Stimulated activated naive CD8-positive, alpha-beta T cell treated with anti-CD3 and anti-CD28 coated beads, Interleukin-15, amount 100 ng/mL, for 72 hours (primary cell): ENCODE measurements around the gene PRC1.
A peak's percentile ranks its signal among the peaks of the same experiment; 100 is the strongest.

Experiments
- ATAC-seq: fragments of 150-1000 bp; cut with Tn5 transposase; 2 replicates; pipeline ENCODE4 v1.10.0; 2021; ENCODE audit warnings: mild to moderate bottlenecking, moderate library complexity
- DNase-seq, 2 donors: peaks; one replicate each; pipeline ENCODE4 v3.0.0; 2021 to 2022
- H3K27ac Mint-ChIP-seq, 2 donors: one replicate each; pipeline ENCODE4 v1.8.0; 2022; ENCODE audit warnings: mild to moderate bottlenecking in 2 of 2, mixed read lengths in 2 of 2, moderate library complexity in 2 of 2
- H3K27me3 Mint-ChIP-seq: one replicate; pipeline ENCODE4 v1.8.0; 2022; ENCODE audit warnings: mixed read lengths
- H3K4me1 Mint-ChIP-seq: one replicate; pipeline ENCODE4 v1.8.0; 2022; ENCODE audit warnings: mild to moderate bottlenecking, mixed read lengths
- H3K4me3 Mint-ChIP-seq, 2 donors: one replicate each; pipeline ENCODE4 v1.8.0; 2022; ENCODE audit warnings: mild to moderate bottlenecking in 2 of 2, mixed read lengths in 2 of 2, moderate library complexity in 1 of 2
- H3K9me3 Mint-ChIP-seq, 2 donors: one replicate each; pipeline ENCODE4 v1.8.0; 2022; ENCODE audit warnings: mixed read lengths in 2 of 2

The PRC1 gene

GRCh38 chr15:91007266-91007665 lies 12.9 kb upstream of the PRC1 start:
- no peaks in the 10 kb centered on the region for H3K27me3 Mint-ChIP-seq
- H3K4me1 Mint-ChIP-seq = no peaks in the 10 kb centered on the region
- DNase-seq (no peak), ATAC-seq (no peak)
- H3K4me3 Mint-ChIP-seq = no peak overlapping the region
- H3K9me3 Mint-ChIP-seq = no peaks in the 10 kb centered on the region
- no peak overlapping the region for H3K27ac Mint-ChIP-seq

- Mint-ChIP-seq H3K27me3 (no peaks in the 10 kb centered on the region), H3K4me1 (no peaks in the 10 kb centered on the region), H3K27ac (no peak overlapping the region), H3K9me3 (no peaks in the 10 kb centered on the region), H3K4me3 (no peak overlapping the region)
- no peak for ATAC-seq
- DNase-seq = no peak
Measured at GRCh38 chr15:91001209-91001608, 6.9 kb upstream of the PRC1 start.

- Mint-ChIP-seq H3K4me3 (no peak overlapping the region), H3K27me3 (no peaks in the 10 kb centered on the region), H3K9me3 (no peaks in the 10 kb centered on the region), H3K4me1 (peaks cover 13% of the 10 kb centered on the region), H3K27ac (no peak overlapping the region)
- ATAC-seq (no peak), DNase-seq (no peak)
Measured at GRCh38 chr15:90998737-90999136, 4.4 kb upstream of the PRC1 start.

- Mint-ChIP-seq H3K9me3 (no peaks in the 10 kb centered on the region), H3K4me1 (peaks cover 28% of the 10 kb centered on the region), H3K27me3 (no peaks in the 10 kb centered on the region), H3K27ac (peak overlapping the region; percentile 100), H3K4me3 (peak overlapping the region; percentile 99 to 100)
- DNase-seq = no peak
- ATAC-seq = peak; percentile 50
Measured at GRCh38 chr15:90994059-90994416, 297 bp downstream of the PRC1 start.

- H3K27ac Mint-ChIP-seq = no peak overlapping the region
- peak overlapping the region in 1 of 2 donors; percentile 18 for H3K4me3 Mint-ChIP-seq
- H3K4me1 Mint-ChIP-seq = peaks cover 36% of the 10 kb centered on the region
- no peak for DNase-seq
- ATAC-seq = no peak
- no peaks in the 10 kb centered on the region for H3K27me3 Mint-ChIP-seq
- H3K9me3 Mint-ChIP-seq = no peaks in the 10 kb centered on the region
Measured at GRCh38 chr15:90991587-90992285, 2.6 kb downstream of the PRC1 start.

- Mint-ChIP-seq H3K9me3 (no peaks in the 10 kb centered on the region), H3K4me3 (no peak overlapping the region), H3K4me1 (peaks cover 32% of the 10 kb centered on the region), H3K27me3 (no peaks in the 10 kb centered on the region), H3K27ac (no peak overlapping the region)
- DNase-seq (no peak), ATAC-seq (no peak)
Measured at GRCh38 chr15:90990446-90990845, 3.9 kb downstream of the PRC1 start.

- Mint-ChIP-seq H3K4me1 (peaks cover 25% of the 10 kb centered on the region), H3K27me3 (no peaks in the 10 kb centered on the region), H3K4me3 (no peak overlapping the region), H3K27ac (no peak overlapping the region), H3K9me3 (no peaks in the 10 kb centered on the region)
- DNase-seq = no peak
- no peak for ATAC-seq
Measured at GRCh38 chr15:90989040-90989768, 5.1 kb downstream of the PRC1 start.

GRCh38 chr15:90988296-90988695 lies 6.0 kb downstream of the PRC1 start:
- peak overlapping the region in 1 of 2 donors; percentile 0 for H3K4me3 Mint-ChIP-seq
- H3K27ac Mint-ChIP-seq = peak overlapping the region in 1 of 2 donors; percentile 75
- ATAC-seq (no peak), DNase-seq (no peak)
- peaks cover 23% of the 10 kb centered on the region for H3K4me1 Mint-ChIP-seq
- H3K9me3 Mint-ChIP-seq = no peaks in the 10 kb centered on the region
- H3K27me3 Mint-ChIP-seq = no peaks in the 10 kb centered on the region

- no peak for DNase-seq
- Mint-ChIP-seq H3K4me1 (peaks cover 21% of the 10 kb centered on the region), H3K27ac (no peak overlapping the region), H3K9me3 (no peaks in the 10 kb centered on the region), H3K4me3 (no peak overlapping the region), H3K27me3 (no peaks in the 10 kb centered on the region)
- ATAC-seq = no peak
Measured at GRCh38 chr15:90987561-90988141, 6.7 kb downstream of the PRC1 start.

- no peaks in the 10 kb centered on the region for H3K27me3 Mint-ChIP-seq
- H3K9me3 Mint-ChIP-seq = no peaks in the 10 kb centered on the region
- H3K4me1 Mint-ChIP-seq = peaks cover 14% of the 10 kb centered on the region
- ATAC-seq = no peak
- DNase-seq = no peak
- H3K4me3 Mint-ChIP-seq = no peak overlapping the region
- H3K27ac Mint-ChIP-seq = no peak overlapping the region
Measured at GRCh38 chr15:90986790-90987507, 7.4 kb downstream of the PRC1 start.

- Mint-ChIP-seq H3K27me3 (no peaks in the 10 kb centered on the region), H3K27ac (peak overlapping the region in 1 of 2 donors; percentile 14), H3K4me1 (peaks cover 5% of the 10 kb centered on the region), H3K9me3 (no peaks in the 10 kb centered on the region), H3K4me3 (no peak overlapping the region)
- no peak for DNase-seq
- ATAC-seq = peak; percentile 53
Measured at GRCh38 chr15:90982135-90982534, 12.2 kb downstream of the PRC1 start.

- Mint-ChIP-seq H3K4me3 (no peak overlapping the region), H3K4me1 (peaks cover 5% of the 10 kb centered on the region), H3K27me3 (no peaks in the 10 kb centered on the region), H3K27ac (no peak overlapping the region), H3K9me3 (no peaks in the 10 kb centered on the region)
- ATAC-seq (no peak), DNase-seq (no peak)
Measured at GRCh38 chr15:90981681-90982080, 12.7 kb downstream of the PRC1 start.

- DNase-seq (no peak), ATAC-seq (no peak)
- Mint-ChIP-seq H3K9me3 (no peaks in the 10 kb centered on the region), H3K4me1 (peaks cover 5% of the 10 kb centered on the region), H3K4me3 (no peak overlapping the region), H3K27ac (peak overlapping the region; percentile 27 to 74), H3K27me3 (no peaks in the 10 kb centered on the region)
Measured at GRCh38 chr15:90979582-90979981, 14.8 kb downstream of the PRC1 start.

- Mint-ChIP-seq H3K27me3 (no peaks in the 10 kb centered on the region), H3K9me3 (no peaks in the 10 kb centered on the region), H3K4me1 (no peaks in the 10 kb centered on the region), H3K27ac (no peak overlapping the region), H3K4me3 (no peak overlapping the region)
- no peak for DNase-seq
- ATAC-seq = peak; percentile 12
Measured at GRCh38 chr15:90974216-90974615, 20.1 kb downstream of the PRC1 start.

GRCh38 chr15:90972133-90972532 lies 22.2 kb downstream of the PRC1 start:
- DNase-seq (no peak), ATAC-seq (no peak)
- no peaks in the 10 kb centered on the region for H3K9me3 Mint-ChIP-seq
- no peaks in the 10 kb centered on the region for H3K27me3 Mint-ChIP-seq
- no peaks in the 10 kb centered on the region for H3K4me1 Mint-ChIP-seq
- peak overlapping the region in 1 of 2 donors; percentile 23 for H3K27ac Mint-ChIP-seq
- H3K4me3 Mint-ChIP-seq = no peak overlapping the region

GRCh38 chr15:90970274-90970673 lies 24.1 kb downstream of the PRC1 start:
- no peaks in the 10 kb centered on the region for H3K4me1 Mint-ChIP-seq
- H3K4me3 Mint-ChIP-seq = no peak overlapping the region
- ATAC-seq (no peak), DNase-seq (no peak)
- H3K27me3 Mint-ChIP-seq = no peaks in the 10 kb centered on the region
- H3K27ac Mint-ChIP-seq = no peak overlapping the region
- H3K9me3 Mint-ChIP-seq = no peaks in the 10 kb centered on the region
